Astrocyte (in vitro differentiated cells and primary cell): ENCODE results near the gene AJAP1.

Source experiments
- EZH2 ChIP-seq: IDR thresholded peaks from 2 replicates; pipeline ENCODE4 v1.6.1; 2012; ENCODE audit warnings: mild to moderate bottlenecking, low read length, inconsistent platforms; ENCODE audit not compliant: insufficient read depth
- TF ChIP-seq, protein P1 (sequence below): IDR thresholded peaks from 2 replicates; pipeline ENCODE4 v1.5.1; 2011; ENCODE audit warnings: low read depth, mild to moderate bottlenecking, inconsistent platforms, low read length, moderate library complexity; ENCODE audit not compliant: insufficient read depth

GRCh38 chr1:4633346-4633745, 21.1 kb upstream of the AJAP1 start:
- TF ChIP-seq, protein P1, sequence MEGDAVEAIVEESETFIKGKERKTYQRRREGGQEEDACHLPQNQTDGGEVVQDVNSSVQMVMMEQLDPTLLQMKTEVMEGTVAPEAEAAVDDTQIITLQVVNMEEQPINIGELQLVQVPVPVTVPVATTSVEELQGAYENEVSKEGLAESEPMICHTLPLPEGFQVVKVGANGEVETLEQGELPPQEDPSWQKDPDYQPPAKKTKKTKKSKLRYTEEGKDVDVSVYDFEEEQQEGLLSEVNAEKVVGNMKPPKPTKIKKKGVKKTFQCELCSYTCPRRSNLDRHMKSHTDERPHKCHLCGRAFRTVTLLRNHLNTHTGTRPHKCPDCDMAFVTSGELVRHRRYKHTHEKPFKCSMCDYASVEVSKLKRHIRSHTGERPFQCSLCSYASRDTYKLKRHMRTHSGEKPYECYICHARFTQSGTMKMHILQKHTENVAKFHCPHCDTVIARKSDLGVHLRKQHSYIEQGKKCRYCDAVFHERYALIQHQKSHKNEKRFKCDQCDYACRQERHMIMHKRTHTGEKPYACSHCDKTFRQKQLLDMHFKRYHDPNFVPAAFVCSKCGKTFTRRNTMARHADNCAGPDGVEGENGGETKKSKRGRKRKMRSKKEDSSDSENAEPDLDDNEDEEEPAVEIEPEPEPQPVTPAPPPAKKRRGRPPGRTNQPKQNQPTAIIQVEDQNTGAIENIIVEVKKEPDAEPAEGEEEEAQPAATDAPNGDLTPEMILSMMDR = no peak
- no peak for TF ChIP-seq EZH2
